NCI-H82 (cell line): ENCODE data around the gene PPFIA1.
A peak's percentile ranks its signal among the peaks of the same experiment; 100 is the strongest.

Experiments
- DNase-seq: peaks from one replicate; lab custom pipeline; 2025; lab: John Stamatoyannopoulos, UW

PPFIA1 gene

DNA sequence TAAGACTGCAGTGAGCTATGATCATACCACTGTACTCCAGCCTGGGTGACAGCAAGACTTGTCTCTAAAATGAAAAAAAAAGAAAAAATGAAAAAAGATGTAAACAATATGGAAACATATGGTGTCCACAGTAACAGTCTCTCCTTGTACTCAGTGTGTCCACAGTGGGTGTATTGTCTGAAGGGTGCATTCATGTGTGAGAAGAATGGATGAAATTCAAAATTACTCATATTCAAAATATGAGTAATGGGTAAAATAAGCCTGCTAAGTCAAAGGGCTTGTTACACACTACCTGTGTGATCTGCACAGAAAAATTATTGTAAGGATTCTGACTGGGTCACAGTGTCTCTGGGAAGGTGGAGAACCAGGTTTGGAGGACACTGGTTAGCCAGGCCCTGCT lies 26.9 kb downstream of the PPFIA1 start:
- no peak for DNase-seq

DNA sequence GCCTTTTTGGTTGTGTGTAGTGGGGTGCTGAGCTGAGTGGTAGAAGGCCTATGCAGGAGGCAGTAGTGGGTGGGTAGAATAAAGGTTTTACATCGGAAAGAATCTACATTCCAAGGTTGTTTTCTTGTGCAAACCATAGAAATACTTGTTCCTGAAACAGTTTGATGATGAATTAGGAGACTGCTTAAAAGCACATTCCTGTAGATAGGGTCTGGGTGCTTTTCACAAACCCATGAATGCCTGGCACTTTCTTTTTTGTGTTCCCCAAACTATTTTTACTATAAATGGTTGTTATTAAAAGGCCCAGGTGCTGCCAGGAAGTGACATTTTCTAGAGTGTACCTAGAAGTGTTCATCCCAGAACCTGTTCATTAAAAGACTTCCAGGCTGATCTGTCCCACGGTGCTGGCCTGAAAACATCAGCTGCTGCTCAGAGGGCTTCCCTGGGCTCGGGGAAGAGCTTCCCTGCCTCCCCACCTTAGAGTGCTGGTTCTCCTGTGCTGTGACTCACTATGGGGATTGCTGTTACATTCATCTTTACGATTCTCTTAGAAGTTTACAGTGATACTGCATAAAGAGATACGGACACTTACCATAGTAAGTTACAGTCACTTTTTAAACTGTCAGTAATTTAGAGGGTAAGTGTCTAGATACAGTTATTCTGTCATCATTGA lies 27.9 kb downstream of the PPFIA1 start:
- no peak for DNase-seq

DNA sequence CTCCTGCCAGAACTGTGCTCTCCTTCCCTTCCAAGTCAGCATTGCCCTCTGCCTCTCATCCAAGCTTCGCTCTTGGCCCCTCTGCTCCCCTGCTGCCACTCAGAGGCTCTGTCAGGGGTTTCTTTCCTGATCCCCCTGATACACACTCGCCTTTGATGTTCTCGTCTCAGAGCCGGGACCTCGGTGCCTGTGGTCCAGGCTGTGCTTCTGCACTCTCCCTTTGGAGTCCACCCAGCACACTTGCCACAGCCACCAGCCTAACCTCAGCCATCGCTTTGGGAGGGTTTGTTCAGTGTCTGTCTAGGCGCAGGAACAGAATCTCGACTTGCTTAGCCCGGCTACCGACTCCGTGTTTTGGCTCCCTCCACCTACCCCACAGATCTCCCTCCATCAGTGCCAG lies 29.1 kb downstream of the PPFIA1 start:
- no peak for DNase-seq

DNA sequence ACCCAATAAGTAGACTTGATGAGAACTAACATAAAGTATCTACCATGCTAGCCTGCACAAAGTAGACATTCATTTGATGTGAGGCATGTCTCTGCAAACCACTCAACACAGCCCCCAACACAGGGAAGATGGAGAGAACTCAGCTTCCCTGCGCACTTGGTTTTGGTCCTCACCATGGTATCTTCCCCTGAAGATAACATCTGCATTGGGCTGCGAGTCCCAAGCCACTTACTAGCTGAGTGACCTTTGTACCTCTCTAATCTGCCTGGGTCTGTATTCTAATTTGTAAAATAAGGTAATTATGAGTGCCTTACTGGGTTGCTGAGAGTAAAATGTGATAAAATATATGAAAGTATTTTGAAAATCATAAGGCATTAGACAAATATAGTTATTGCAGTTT lies 30.7 kb downstream of the PPFIA1 start:
- DNase-seq, result no peak

DNA sequence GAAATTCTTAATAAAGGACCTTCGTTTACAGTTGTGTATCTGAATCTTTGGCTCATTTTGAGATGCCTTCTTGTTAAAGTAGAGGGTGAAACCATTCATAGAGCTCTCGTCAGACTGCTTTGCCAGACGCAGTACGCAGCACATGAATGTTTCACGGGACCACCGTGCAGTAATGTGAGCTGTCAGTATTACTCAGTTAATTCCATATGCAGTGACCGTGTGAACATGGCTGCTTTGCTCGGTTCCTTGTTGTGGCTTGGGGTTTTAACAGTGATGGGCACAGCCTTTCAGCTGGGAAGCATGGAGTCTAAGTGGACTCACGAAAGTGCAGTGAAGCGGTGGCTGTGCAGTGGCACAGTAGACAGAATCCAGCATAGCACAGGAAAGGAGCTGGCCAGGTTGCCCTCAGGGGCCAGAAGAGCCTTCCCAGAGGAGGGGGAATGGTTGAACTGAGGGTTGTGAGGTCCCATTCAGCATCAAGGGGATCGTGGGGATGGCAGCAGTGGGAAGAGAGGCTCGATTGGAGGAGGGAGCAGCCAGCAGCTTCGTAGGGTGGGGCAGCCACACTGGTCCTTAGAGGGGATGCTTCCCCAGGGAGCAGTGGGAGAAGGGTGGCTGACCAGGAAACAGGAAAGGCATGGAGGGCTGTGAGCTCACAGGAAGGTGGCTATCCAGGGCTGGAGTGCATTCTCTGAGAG lies 31.4 kb downstream of the PPFIA1 start:
- no peak for DNase-seq

DNA sequence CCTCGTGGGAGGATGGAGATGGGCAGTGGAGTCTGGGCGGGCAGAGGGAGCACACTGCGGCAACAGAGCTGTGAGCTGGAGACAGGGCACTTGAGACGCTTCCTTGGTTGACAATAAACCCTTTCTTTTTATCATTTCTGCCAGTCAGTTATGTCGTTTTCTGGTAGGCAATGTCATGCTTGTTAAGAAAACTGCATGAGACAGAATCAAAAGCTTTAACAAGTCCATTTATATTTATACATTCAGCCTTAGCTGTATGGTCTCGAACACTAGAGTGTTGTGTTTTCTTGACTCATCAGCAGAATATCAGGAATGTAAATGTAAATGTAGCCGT lies 31.9 kb downstream of the PPFIA1 start:
- DNase-seq, result no peak

DNA sequence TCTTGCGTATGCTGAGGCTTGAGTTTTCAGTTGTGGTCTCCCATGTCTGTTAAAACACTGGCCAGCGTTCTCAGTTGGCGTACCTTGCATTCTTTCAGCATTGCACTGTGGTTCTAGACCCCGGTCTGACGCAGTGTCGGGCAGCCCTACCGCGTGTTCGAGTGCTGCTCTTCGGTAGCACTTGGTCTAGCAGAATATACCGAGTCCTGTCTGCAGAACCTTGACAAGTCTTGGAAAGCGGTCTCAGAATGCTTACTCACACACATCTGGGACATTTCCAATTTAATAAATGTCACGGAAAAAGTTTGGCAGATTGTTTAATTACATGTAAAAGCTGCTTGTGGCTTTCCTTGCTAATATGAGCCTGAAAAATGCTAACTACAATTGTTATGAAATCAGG lies 32.6 kb downstream of the PPFIA1 start:
- no peak for DNase-seq

DNA sequence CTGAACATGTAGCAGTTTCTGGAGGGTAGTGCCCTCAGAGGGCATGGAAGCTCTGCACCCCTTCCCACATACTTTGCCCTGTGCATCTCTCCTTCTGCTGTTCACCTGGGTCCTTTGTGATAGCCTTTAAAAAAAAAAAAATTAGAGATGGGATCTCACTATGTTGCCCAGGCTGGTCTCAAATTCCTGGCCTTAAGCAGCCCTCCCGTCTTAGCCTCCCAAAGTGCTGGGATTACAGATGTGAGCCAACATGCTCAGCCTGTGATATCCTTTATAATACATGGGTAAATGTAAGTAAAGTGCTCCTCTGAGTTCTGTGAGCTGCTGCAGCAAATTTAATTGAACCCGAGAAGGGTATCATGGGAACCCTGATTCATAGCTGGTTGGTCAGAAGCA lies 33.7 kb downstream of the PPFIA1 start:
- DNase-seq, result no peak

DNA sequence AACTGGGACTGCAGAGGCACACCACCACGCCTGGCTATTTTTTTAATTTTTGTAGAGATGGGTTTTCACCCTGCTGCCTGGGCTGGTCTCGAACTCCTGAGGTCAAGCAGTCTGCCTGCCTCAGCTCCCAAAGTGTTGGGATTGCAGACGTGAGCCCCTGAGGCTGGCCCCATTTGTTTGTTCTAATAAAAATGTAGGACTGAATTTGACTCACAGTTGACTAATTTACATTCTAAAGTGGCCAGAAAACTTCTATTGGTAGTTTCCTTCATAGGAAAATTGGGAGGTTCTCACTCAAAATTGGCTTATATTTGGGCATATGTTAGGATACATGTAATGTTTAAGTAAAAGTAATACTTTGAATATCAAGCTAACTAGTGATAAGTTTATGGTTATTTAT lies 35.0 kb downstream of the PPFIA1 start:
- no peak for DNase-seq

DNA sequence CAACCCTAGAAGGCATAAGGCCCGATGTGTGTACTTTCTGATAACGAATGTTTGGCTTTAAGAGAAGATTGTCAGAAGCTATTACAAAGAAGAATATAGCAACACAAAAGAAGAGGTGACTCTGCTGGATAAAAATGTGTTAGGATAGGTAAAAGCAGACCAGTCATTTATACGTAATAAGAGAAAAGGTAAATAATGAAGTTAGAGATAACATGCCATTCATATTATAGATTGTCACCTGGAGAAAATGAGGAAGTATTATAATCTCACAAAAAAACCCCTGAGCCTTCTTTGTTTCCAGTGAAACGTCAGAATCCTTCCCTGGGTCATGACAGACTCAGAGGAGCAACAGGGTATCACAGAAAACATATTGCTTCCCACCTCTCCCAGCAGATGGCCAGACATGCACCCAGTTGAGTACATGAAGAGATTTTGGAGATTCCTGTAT lies 36.1 kb downstream of the PPFIA1 start:
- no peak for DNase-seq

DNA sequence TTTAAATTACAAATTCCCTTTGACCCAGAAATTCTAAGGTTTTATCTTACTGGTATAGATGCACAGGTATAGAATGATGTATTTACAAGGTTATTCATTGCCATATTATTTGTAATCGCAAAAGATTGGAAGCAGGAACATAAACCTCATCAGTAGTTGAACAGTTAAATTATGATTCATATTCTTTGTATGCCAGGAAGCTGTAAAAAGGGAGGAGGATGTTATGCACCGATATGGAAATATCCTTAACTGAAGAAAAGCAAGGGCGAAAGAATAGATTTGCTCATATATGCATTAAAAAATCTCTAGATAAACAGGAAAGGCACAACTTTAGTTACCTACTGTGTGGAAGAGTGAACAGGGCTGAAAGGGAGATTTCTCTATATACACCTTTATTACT lies 36.7 kb downstream of the PPFIA1 start:
- no peak for DNase-seq

DNA sequence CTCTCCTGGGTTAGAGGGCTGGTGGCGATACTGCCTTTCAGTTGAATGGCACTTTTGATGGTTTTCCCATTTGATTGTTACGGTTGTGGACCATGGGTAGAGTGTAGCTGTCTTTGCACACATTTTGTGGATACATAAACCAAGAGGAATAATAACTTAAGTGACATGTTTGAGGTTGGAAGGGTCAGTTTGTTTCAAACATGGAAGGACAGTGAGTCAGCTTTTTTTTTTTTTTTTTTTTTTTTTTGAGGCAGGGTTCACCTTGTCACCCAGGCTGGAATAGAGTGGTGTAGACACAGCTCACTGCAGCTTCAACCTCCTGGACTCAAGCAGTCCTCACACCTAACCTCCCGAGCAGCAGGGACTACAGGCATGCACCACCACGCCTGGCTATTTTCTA lies 41.1 kb downstream of the PPFIA1 start:
- no peak for DNase-seq

DNA sequence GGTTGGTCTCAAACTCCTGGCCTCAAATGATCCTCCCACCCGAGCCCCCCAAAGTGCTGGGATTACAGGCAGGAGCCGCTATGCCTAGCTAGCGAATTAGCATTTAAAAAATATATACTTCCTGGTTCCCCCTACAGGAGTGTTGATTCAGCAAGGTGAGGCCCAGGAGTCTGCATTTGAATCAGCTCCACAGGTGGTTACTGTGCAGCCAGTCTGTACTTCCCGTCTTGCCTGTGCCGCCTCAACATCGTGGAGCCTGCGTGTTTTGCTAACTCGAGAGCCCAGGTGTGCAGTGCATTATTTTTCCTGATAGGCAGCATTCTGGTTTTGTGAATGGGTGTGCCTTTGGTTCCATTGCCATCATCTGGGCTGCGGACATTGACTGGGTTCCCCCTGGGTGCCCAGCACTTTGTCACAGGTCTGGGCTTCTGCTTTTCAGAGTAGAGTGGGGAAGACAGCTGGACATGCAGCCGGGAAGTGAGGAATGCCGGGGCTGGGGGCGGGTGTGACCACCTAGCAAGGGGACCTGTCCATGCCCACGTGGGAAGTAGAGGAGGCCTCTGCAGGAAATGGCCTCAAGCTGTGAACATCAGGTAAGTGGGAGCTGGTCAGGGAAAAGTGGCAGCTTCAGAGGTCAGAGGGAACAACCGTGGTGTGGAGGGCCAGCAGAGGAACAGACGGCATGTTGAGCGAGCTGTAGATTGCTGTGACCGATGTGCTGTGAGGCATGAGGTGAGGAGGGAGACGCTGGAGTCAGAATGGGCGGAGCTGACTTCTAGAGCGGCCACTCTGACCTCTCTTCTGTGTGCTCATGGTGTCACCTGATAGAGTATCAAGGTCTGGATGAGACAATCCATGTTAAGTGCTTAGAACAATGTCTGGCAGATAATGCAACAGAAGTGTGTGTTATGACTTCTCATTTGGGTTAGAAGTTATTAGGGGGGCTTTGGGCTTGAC lies 42.2 kb downstream of the PPFIA1 start:
- no peak for DNase-seq

DNA sequence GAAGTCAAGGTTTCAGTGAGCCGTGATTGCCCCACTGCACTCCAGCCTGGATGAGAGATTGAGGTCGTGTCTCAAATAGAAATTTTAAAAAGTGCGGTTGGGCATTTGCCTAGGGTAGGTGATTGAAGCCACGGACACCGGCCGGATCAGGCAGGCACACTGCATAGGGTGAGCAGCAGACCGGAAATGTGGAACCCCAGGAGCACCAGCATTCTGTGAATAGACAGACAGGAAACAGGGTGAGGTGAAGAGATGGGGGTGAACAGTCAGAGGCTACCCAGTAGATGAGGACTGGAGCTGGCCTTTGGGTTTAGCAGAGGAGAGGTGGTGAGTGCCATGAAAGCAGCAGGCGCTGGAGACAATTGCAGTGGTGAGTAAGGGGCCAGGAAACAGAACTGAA lies 43.5 kb downstream of the PPFIA1 start:
- DNase-seq, result no peak

DNA sequence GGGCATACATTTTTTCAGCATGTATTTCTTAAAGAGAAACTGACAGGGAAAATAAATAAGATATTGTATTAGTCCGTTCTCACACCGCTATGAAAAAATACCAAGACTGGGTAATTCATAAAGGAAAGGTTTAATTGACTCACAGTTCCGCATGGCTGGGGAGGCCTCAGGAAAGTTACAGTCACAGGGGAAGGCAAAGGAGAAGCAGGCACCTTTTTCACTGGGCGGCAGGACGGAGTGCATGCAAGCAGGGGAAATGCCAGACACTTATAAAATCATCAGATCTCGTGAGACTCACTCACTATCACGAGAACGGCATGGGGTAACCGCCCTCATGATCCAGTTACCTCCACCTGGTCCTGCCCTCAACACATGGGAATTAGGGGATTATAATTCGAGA lies 44.2 kb downstream of the PPFIA1 start:
- no peak for DNase-seq

DNA sequence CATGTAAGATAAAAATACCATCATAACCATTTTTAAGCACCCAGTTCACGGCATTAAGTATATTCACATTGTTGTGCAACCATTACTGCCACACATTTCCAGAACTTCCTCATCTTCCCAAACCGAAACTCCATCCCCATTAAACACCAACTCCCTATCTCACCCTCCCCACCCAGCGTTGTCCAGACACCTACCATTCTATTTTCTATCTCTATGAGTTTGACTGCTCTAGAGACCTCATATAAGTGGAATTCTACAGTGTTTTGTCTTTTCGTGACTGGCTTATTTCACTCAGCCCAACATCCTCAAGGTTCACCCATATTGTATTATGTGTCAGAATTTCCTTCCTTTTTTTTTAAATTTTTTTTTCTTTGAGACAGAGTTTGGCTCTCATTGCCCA lies 45.2 kb downstream of the PPFIA1 start:
- no peak for DNase-seq

DNA sequence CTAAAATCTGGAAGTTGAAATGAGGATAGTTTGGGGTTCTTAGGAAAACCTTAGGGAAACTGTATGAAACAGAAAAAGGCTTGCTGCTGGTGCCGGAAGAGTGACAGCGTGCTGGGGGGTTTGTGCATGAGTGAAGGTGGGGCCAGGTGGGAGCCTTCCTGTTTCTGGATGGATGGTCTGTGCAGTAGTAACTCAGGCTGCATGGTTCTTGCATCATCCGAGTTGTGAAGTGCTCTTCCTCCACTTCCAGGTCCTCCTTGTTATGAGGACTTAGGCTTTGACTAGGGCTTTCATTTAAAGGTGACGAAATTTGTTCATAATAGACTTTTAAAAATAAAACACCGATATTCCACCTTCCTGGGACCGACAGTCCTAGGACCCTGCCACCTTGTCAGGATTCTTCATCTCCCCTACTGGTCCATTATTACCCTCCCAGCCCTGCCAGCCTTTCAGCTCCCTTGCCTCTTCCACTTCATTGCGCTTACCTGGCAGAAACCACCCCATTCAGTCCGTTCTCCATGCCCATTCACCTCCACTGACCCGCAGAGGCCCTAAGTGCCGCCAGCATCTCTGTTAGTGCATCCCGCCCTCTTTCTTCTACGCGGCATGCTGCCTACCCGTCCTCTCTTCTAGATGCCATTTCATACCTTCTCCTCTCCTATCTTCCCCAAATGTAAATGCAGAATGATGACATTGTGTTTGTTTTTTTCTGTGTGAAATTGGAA lies 47.3 kb downstream of the PPFIA1 start:
- no peak for DNase-seq

DNA sequence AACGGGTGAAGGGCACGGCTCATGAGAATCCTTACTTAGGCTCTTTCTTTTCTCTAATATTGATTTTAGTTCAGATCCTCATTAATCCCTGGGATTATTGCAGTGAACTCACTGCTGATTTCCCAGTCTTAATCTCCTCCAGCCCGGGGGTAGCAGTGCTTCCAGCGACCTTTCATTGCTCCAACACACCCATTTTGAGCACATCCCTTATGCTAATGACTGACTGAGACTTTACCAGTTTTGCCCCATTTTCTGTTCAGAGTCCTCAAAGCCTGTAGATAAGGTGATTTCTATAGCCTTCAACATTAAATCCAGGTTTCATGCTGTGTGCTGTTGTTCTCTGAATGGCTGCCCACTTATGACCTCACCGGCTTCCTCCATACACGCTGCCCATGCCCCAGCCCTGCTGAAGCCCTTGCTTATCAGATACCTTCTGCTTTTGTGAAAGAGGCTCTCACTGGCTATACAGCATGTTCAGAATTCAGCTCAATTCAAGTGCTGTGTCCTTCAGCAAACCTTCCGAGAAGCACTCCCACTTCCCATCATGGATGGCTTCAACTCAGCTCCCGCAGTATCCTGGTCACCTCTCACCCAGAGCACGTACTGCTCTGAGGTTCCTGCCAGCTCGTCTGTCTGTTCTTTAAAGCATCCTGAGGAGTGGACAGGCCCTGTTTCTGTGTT lies 49.0 kb downstream of the PPFIA1 start:
- DNase-seq, result peak; percentile 64

DNA sequence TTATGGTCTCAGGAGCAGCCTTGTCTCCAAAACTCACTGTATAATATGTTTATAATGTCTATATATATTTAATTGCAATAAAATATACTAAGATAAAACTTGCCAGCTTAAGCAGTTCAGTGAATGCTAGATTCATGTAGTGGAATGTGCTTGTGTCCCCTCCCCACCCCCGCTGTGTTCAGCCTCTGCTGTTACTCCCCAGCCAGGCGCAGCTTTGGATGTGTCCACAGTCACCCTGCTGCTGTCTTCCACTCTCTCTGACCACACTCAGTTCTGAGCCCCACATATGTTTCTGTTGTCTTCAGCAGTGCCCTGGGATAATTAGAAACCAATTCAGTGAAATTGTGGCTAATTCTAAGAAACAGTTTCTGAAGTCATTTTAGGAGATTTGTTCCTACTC lies 52.2 kb downstream of the PPFIA1 start:
- no peak for DNase-seq

DNA sequence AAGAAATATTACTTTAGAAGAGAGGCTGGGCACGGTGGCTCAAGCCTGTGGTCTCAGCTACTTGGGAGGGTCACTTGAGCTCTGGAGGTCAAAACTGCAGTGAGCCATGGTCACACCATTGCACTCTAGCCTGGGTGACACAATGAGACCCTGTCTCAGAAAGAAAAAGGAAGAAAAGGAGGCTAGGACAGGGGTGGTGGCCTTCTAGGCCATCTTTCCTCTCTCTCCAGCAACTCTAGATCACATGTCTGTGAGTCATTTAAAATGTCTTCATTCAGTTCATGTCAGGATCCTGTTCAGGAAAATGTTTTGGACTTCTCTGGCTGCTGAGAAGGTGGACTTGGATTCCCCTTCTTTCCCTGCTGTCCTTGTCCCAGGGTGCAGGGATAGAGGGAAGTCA lies 53.3 kb downstream of the PPFIA1 start:
- no peak for DNase-seq

DNA sequence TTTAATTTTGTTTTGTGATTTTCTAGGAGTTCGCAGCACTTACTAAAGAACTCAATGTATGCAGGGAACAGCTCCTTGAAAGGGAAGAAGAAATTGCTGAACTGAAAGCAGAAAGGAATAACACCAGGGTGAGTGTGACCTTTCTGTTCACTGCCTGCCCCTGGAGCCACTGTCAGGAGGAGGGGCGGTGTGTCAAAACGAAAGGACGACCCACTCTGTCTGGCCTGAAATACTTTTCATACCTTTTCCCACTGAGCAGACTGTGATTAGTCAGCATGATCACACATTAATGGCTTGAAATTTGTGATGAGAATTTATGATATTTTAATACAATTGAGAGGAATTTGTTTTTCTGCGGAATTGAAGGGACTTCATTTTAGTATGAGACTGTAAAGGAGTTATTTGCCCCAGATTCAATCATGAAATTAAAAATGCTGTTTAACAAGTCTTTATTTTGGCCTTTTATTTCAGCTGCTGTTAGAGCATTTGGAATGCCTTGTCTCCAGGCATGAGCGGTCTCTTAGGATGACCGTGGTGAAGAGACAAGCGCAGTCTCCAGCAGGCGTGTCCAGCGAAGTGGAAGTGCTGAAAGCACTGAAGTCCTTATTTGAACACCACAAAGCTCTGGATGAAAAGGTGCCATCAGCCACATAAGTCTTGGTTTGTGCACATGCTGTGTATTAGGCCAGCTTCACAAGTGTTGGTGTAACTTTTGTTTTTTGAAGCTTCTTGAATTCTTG lies 54.1 kb downstream of the PPFIA1 start:
- no peak for DNase-seq
